A549 (cell line): Measurements from ENCODE around the gene CTAG1B. TPM values are rescaled to one million over a fixed set of nuclear protein-coding genes. Genes with fewer than 3 reads are reported as not detected.

ENCODE experiments used
- ATAC-seq, 2 experiments: fragments of 200-7000 bp in 1 of 2; fragments of >200 bp in 1 of 2; cut with Nextera tagmentation in 1 of 2; cut with Tn5 transposase in 1 of 2; 3 replicates each; pipeline versions ENCODE4 v1.8.0 to v1.9.1; 2018 to 2020; ENCODE audit warnings: mild to moderate bottlenecking in 1 of 2, moderate library complexity in 1 of 2
- CTCF ChIA-PET: fragments of 300-600 bp; sonication (Branson Sonifier 250); formaldehyde crosslinking; extraction: SDS; loops from one replicate; lab custom pipeline; 2021; ENCODE audit warnings: antibody characterized with exemption, inconsistent platforms; lab: Yijun Ruan, JAX
- POLR2A ChIA-PET: fragments of 350-600 bp; formaldehyde crosslinking; extraction: SDS; loops from one replicate; lab custom pipeline; 2021; ENCODE audit warnings: antibody characterized with exemption, inconsistent platforms; lab: Yijun Ruan, JAX
- DNase-seq, 2 experiments: peaks; one replicate each; pipeline versions ENCODE4 v3.0.0 to v3.0.0-alpha.2; 2011 to 2016; ENCODE audit warnings: low read depth in 1 of 2, low spot score in 1 of 2
- FAIRE-seq: peaks from 2 replicates; lab custom pipeline; 2011; peaks lifted over from hg19 to GRCh38; lab: Jason Lieb, UNC
- H3K27ac ChIP-seq, 2 experiments: fragments of >200 bp; sonication (Bioruptor Twin); formaldehyde crosslinking; 3 replicates each; pipeline ENCODE4 v1.5.1; 2016 to 2017
- H3K4me1 ChIP-seq: fragments of >200 bp; sonication (Bioruptor Twin); formaldehyde crosslinking; 3 replicates; pipeline ENCODE4 v1.6.1; 2016
- H3K4me2 ChIP-seq: fragments of >200 bp; sonication (Bioruptor Twin); formaldehyde crosslinking; 3 replicates; pipeline ENCODE4 v1.6.1; 2016
- H3K4me3 ChIP-seq: fragments of >200 bp; sonication (Bioruptor Twin); formaldehyde crosslinking; 3 replicates; pipeline ENCODE4 v1.5.1; 2016
- H3K9me3 ChIP-seq: fragments of >200 bp; sonication (Bioruptor Twin); formaldehyde crosslinking; 3 replicates; pipeline ENCODE4 v1.6.1; 2016
- BHLHE40 ChIP-seq: IDR thresholded peaks from 2 replicates; pipeline ENCODE4 v1.6.1; 2012; ENCODE audit warnings: low read depth, low read length, inconsistent platforms
- CBX2 ChIP-seq: fragments of 200-600 bp; sonication (generic); IDR thresholded peaks from 2 replicates; pipeline ENCODE4 v1.6.1; 2016; ENCODE audit warnings: low read depth, mild to moderate bottlenecking, borderline replicate concordance
- CEBPB ChIP-seq, 2 experiments: fragments of >200 bp in 1 of 2; sonication (Bioruptor Twin) in 1 of 2; formaldehyde crosslinking in 1 of 2; IDR thresholded peaks; 2 replicates each; pipeline ENCODE4 v1.6.1; 2012 to 2016
- CHD4 ChIP-seq: fragments of 200-600 bp; sonication (generic); IDR thresholded peaks from 2 replicates; pipeline ENCODE4 v1.6.1; 2016; ENCODE audit warnings: antibody characterized with exemption, mild to moderate bottlenecking, borderline replicate concordance
- EHF ChIP-seq: fragments of 250-450 bp; sonication (Bioruptor Pico); IDR thresholded peaks from 2 replicates; pipeline ENCODE4 v1.5.0; 2020; ENCODE audit warnings: mild to moderate bottlenecking
- FOSL2 ChIP-seq, 2 experiments: fragments of 450-650 bp in 1 of 2; fragments of >200 bp in 1 of 2; sonication (Bioruptor Twin) in 1 of 2; formaldehyde crosslinking; IDR thresholded peaks; 2 replicates each; pipeline versions ENCODE4 v1.5.0 to v1.6.1; 2016 to 2020; ENCODE audit warnings: mild to moderate bottlenecking in 1 of 2, moderate library complexity in 1 of 2
- GATA3 ChIP-seq: IDR thresholded peaks from 2 replicates; pipeline ENCODE4 v1.6.1; 2012; ENCODE audit warnings: borderline replicate concordance
- HOXB13 ChIP-seq: fragments of 250-450 bp; sonication (Bioruptor Pico); IDR thresholded peaks from 2 replicates; pipeline ENCODE4 v1.5.0; 2020; ENCODE audit warnings: low read depth, mild to moderate bottlenecking, moderate library complexity
- HOXB5 ChIP-seq: fragments of 250-450 bp; sonication (Bioruptor Pico); IDR thresholded peaks from 2 replicates; pipeline ENCODE4 v1.5.0; 2020; ENCODE audit warnings: mild to moderate bottlenecking, moderate library complexity
- KDM5A ChIP-seq: fragments of 200-600 bp; sonication (generic); IDR thresholded peaks from 2 replicates; pipeline ENCODE4 v1.6.1; 2016; ENCODE audit warnings: antibody characterized with exemption, mild to moderate bottlenecking
- POLR2AphosphoS2 ChIP-seq: conservative IDR thresholded peaks from 2 replicates; pipeline ENCODE4 v1.6.1; 2012; ENCODE audit warnings: low read length, improper control_type of control experiment, inconsistent platforms
- RCOR1 ChIP-seq: fragments of 150-350 bp; IDR thresholded peaks from 2 replicates; pipeline ENCODE4 v1.6.1; 2014; ENCODE audit warnings: antibody characterized with exemption, low read length, low read depth
- RFX5 ChIP-seq: fragments of 450-650 bp; IDR thresholded peaks from 2 replicates; pipeline ENCODE4 v1.7.1; 2014; ENCODE audit warnings: antibody characterized with exemption, mild to moderate bottlenecking, moderate library complexity
- RNF2 ChIP-seq: fragments of 200-600 bp; sonication (generic); IDR thresholded peaks from 2 replicates; pipeline ENCODE4 v1.6.1; 2016; ENCODE audit warnings: low read depth, mild to moderate bottlenecking, antibody characterized with exemption, moderate library complexity, borderline replicate concordance
- SMC3 ChIP-seq: fragments of >200 bp; sonication (Bioruptor Twin); formaldehyde crosslinking; IDR thresholded peaks from 3 replicates; pipeline ENCODE4 v1.6.1; 2018; ENCODE audit warnings: inconsistent platforms
- SREBF2 ChIP-seq: fragments of 450-650 bp; IDR thresholded peaks from 2 replicates; pipeline ENCODE4 v1.6.1; 2014; ENCODE audit warnings: mild to moderate bottlenecking, moderate library complexity
- ZC3H11A ChIP-seq: fragments of 450-650 bp; IDR thresholded peaks from 2 replicates; pipeline ENCODE4 v1.6.1; 2014; ENCODE audit warnings: antibody characterized with exemption, mild to moderate bottlenecking
- ZFP36 ChIP-seq: fragments of 450-650 bp; IDR thresholded peaks from 2 replicates; pipeline ENCODE4 v1.6.1; 2014; ENCODE audit warnings: borderline replicate concordance; ENCODE audit not compliant: partially characterized antibody
- WGBS: methylation state at CpG from one replicate; pipeline ENCODE4 v1.1.6; 2017; ENCODE audit errors: missing lambda C conversion rate; 5-methylcytosine and 5-hydroxymethylcytosine counted together
- polyA plus RNA-seq, 4 experiments: library from polyadenylated mRNA; depleted of rRNA in 3 of 4; stranded (reverse); fragments of >200 nt; fragmentation: RNase III in 1 of 4; extraction: RNeasy Plus Mini Kit Qiagen cat#74134 plus additional on column Dnase treatment in 1 of 4; gene quantifications; 2 replicates in 3 of 4; 3 replicates in 1 of 4; pipeline ENCODE4 v1.2.3, GENCODE V29; 2011 to 2017
- TF ChIP-seq, protein P1 (sequence below): fragments of >200 bp; sonication (Bioruptor Twin); formaldehyde crosslinking; IDR thresholded peaks from 3 replicates; pipeline ENCODE4 v1.5.1; 2016
- TF ChIP-seq, protein P2 (sequence below): IDR thresholded peaks from 2 replicates; pipeline ENCODE4 v1.6.1; 2012

Gene CTAG1B
- polyA plus RNA-seq, 2 of the 4 experiments (the other 2 are of a cell fraction), result not detected

DNA sequence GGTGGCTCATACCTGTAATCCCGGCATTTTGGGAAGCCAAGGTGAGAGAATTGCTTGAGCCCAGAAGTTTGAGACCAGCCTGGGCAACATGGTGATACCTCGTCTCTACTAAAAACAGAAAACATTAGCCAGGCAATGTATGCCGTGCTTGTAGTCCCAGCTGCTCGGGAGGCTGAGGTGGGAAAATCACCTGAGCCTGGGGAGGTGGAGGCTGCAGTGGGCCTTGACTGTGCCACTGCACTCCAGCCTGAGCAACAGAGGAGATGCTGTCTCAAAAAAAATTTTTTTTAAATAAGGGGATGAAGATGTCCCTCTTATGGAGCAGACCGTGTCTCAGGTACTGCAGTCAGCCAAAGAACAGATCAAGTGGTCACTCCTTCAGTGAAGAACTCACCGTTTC is 13.5 kb downstream of the CTAG1B start:
- ChIA-PET POLR2A (no interaction called here), CTCF (interaction anchor here (0.7 kb wide), 1 partner anchor 144 kb away, joined by 3 read pairs; no protein-coding TSS in a partner anchor)
- FAIRE-seq (no peak), DNase-seq (no peak), ATAC-seq (no peak)
- Histone ChIP-seq H3K4me1 (peaks cover 17% of the 10 kb centered on the region), H3K9me3 (no peaks in the 10 kb centered on the region), H3K4me2 (no peak overlapping the region), H3K4me3 (no peak overlapping the region), H3K27ac (no peak overlapping the region)
- 66% methylated on average over 6 of the region's 6 CpGs for WGBS
- TF ChIP-seq FOSL2 (IDR thresholded peaks at IDR 0.05), result no peak
- no peak for TF ChIP-seq FOSL2 (CRISPR knock-in tag; IDR thresholded peaks at IDR 0.05)
- no peak for TF ChIP-seq GATA3
- TF ChIP-seq ZFP36, result no peak
- no peak for TF ChIP-seq SMC3
- TF ChIP-seq CEBPB (IDR thresholded peaks at IDR 0.05), result no peak
- TF ChIP-seq RFX5, result no peak
- TF ChIP-seq HOXB5, result no peak
- no peak for TF ChIP-seq BHLHE40
- no peak for TF ChIP-seq KDM5A

GRCh38 chrX:154603438-154604430 is 15.3 kb downstream of the CTAG1B start:
- Histone ChIP-seq H3K9me3 (no peaks in the 10 kb centered on the region), H3K27ac (peak overlapping the region in 1 of 2 experiments; percentile 70; a peak in 3 of 6 replicates), H3K4me3 (no peak overlapping the region), H3K4me2 (peak overlapping the region; percentile 49), H3K4me1 (peaks cover 17% of the 10 kb centered on the region)
- FAIRE-seq, result peak; percentile 59
- TF ChIP-seq, protein P1, sequence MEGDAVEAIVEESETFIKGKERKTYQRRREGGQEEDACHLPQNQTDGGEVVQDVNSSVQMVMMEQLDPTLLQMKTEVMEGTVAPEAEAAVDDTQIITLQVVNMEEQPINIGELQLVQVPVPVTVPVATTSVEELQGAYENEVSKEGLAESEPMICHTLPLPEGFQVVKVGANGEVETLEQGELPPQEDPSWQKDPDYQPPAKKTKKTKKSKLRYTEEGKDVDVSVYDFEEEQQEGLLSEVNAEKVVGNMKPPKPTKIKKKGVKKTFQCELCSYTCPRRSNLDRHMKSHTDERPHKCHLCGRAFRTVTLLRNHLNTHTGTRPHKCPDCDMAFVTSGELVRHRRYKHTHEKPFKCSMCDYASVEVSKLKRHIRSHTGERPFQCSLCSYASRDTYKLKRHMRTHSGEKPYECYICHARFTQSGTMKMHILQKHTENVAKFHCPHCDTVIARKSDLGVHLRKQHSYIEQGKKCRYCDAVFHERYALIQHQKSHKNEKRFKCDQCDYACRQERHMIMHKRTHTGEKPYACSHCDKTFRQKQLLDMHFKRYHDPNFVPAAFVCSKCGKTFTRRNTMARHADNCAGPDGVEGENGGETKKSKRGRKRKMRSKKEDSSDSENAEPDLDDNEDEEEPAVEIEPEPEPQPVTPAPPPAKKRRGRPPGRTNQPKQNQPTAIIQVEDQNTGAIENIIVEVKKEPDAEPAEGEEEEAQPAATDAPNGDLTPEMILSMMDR, result no peak
- TF ChIP-seq FOSL2 (IDR thresholded peaks at IDR 0.05), result peak; percentile 46; the same call in 1 of the 2 replicates
- peak; percentile 49 for TF ChIP-seq FOSL2 (CRISPR knock-in tag; IDR thresholded peaks at IDR 0.05)
- DNase-seq, result peak; percentile 36 to 48
- WGBS, result 73% methylated on average over 10 of the region's 13 CpGs
- ATAC-seq, result peak; percentile 80 to 85
- ChIA-PET POLR2A (no interaction called here), CTCF (interaction anchor here (1.9 kb wide), 1 partner anchor 145 kb away, joined by 4 read pairs; no protein-coding TSS in a partner anchor)

DNA sequence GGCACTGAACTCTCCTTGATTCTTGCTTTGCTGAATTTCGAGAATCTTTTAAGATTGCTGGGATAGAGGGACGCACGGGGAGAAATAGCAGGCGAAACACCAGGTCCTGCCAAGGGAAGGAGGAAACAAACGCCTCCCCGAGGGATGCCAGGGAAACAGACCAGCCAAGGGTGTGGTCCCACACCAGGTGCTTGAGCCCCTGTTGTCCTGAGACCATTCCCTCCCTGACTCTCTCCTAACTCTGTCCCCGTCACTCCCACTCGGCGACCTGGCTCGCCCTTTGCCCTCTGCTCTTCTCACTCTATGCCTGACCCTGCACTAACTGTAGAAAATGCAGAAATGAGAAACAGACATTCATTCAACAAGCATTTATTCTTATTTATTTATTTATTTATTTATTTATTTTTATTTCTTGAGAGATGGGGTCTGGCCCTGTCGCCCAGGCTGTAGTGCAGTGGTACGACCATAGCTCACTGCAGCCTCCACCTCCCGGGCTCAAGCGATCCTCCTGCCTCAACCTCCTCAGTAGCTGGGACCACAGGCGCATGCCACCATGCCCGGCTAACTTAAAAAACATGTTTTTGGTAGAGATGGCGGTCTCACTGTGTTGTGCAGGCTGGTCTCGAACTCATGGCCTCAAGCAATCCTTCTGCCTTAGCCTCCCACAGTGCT is 16.2 kb downstream of the CTAG1B start:
- Histone ChIP-seq H3K4me2 (no peak overlapping the region), H3K27ac (peak overlapping the region in 1 of 2 experiments; percentile 70; a peak in 3 of 6 replicates), H3K9me3 (no peaks in the 10 kb centered on the region), H3K4me1 (peaks cover 17% of the 10 kb centered on the region), H3K4me3 (no peak overlapping the region)
- no peak for ATAC-seq
- CTCF ChIA-PET, result interaction anchor here (1.9 kb wide), 1 partner anchor 146 kb away, joined by 4 read pairs; no protein-coding TSS in a partner anchor
- POLR2A ChIA-PET, result no interaction called here
- no peak for DNase-seq
- no peak for FAIRE-seq
- WGBS, result 86% methylated on average over 18 of the region's 18 CpGs
- TF ChIP-seq RNF2, result no peak
- no peak for TF ChIP-seq CHD4
- TF ChIP-seq SREBF2, result no peak
- TF ChIP-seq EHF, result no peak
- no peak for TF ChIP-seq SMC3
- TF ChIP-seq, protein P2, sequence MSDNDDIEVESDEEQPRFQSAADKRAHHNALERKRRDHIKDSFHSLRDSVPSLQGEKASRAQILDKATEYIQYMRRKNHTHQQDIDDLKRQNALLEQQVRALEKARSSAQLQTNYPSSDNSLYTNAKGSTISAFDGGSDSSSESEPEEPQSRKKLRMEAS, result no peak
- no peak for TF ChIP-seq POLR2AphosphoS2
- no peak for TF ChIP-seq RCOR1
- TF ChIP-seq CBX2, result no peak
- TF ChIP-seq BHLHE40, result no peak
- TF ChIP-seq HOXB13 (CRISPR knock-in tag), result no peak
- TF ChIP-seq ZC3H11A, result no peak
